H9 (cell line): ENCODE data around the gene SLC6A15. TPM values are rescaled to one million over a fixed set of nuclear protein-coding genes. Genes with fewer than 3 reads are reported as not detected.

ENCODE experiments used
- DNase-seq: peaks from one replicate; pipeline ENCODE4 v3.0.0-alpha.2; 2017
- H2AFZ ChIP-seq: one replicate; pipeline ENCODE4 v1.6.1; 2013; ENCODE audit warnings: mild to moderate bottlenecking, low read length, control low read depth, moderate library complexity
- H2AK5ac ChIP-seq: 2 replicates; pipeline ENCODE4 v1.6.1; 2013; ENCODE audit warnings: low read length, control low read depth, mixed read lengths; ENCODE audit not compliant: insufficient read length
- H2BK120ac ChIP-seq: one replicate; pipeline ENCODE4 v1.6.1; 2013; ENCODE audit warnings: low read depth, mild to moderate bottlenecking, low read length, control low read depth, inconsistent platforms; ENCODE audit not compliant: poor library complexity, severe bottlenecking
- H2BK12ac ChIP-seq: 2 replicates; pipeline ENCODE4 v1.6.1; 2013; ENCODE audit warnings: low read length, control low read depth, mixed read lengths, low read depth; ENCODE audit not compliant: insufficient read length
- H2BK15ac ChIP-seq: 2 replicates; pipeline ENCODE4 v1.6.1; 2013; ENCODE audit warnings: low read depth, low read length, control low read depth
- H2BK20ac ChIP-seq: one replicate; pipeline ENCODE4 v1.6.1; 2013; ENCODE audit warnings: low read depth, mild to moderate bottlenecking, low read length, control low read depth, inconsistent platforms; ENCODE audit not compliant: poor library complexity, severe bottlenecking
- H2BK5ac ChIP-seq: 2 replicates; pipeline ENCODE4 v1.6.1; 2013; ENCODE audit warnings: low read length, control low read depth, mixed read lengths; ENCODE audit not compliant: insufficient read length
- H3K14ac ChIP-seq: 2 replicates; pipeline ENCODE4 v1.6.1; 2013; ENCODE audit warnings: low read length, control low read depth; ENCODE audit not compliant: insufficient read depth
- H3K18ac ChIP-seq: 2 replicates; pipeline ENCODE4 v1.6.1; 2013; ENCODE audit warnings: low read depth, mild to moderate bottlenecking, mixed read lengths, low read length, control low read depth; ENCODE audit not compliant: insufficient read length
- H3K23ac ChIP-seq: 2 replicates; pipeline ENCODE4 v1.6.1; 2013; ENCODE audit warnings: low read length, control low read depth, mixed read lengths, low read depth; ENCODE audit not compliant: insufficient read length
- H3K23me2 ChIP-seq: 2 replicates; pipeline ENCODE4 v1.6.1; 2013; ENCODE audit warnings: low read depth, mild to moderate bottlenecking, mixed read lengths, low read length, control low read depth; ENCODE audit not compliant: insufficient read length, poor library complexity, severe bottlenecking
- H3K27ac ChIP-seq: 2 replicates; pipeline ENCODE4 v1.5.1; 2013; ENCODE audit warnings: low read length, control low read depth, mixed read lengths, low read depth; ENCODE audit not compliant: insufficient read length
- H3K27me3 ChIP-seq: 2 replicates; pipeline ENCODE4 v1.6.1; 2013; ENCODE audit warnings: low read length, control low read depth, inconsistent platforms; ENCODE audit not compliant: insufficient read depth
- H3K4ac ChIP-seq: 2 replicates; pipeline ENCODE4 v1.6.1; 2013; ENCODE audit warnings: low read depth, mild to moderate bottlenecking, control low read depth, inconsistent platforms, low read length, moderate library complexity
- H3K4me1 ChIP-seq: 2 replicates; pipeline ENCODE4 v1.6.1; 2013; ENCODE audit warnings: low read length, control low read depth, inconsistent platforms; ENCODE audit not compliant: insufficient read depth
- H3K4me2 ChIP-seq: 2 replicates; pipeline ENCODE4 v1.6.1; 2013; ENCODE audit warnings: low read length, control low read depth, mixed read lengths; ENCODE audit not compliant: insufficient read length, insufficient read depth
- H3K56ac ChIP-seq: 2 replicates; pipeline ENCODE4 v1.6.1; 2013; ENCODE audit warnings: low read depth, mild to moderate bottlenecking, mixed read lengths, low read length, control low read depth; ENCODE audit not compliant: insufficient read length
- H3K79me1 ChIP-seq: 2 replicates; pipeline ENCODE4 v1.6.1; 2013; ENCODE audit warnings: low read depth, mild to moderate bottlenecking, moderate library complexity, low read length, control low read depth, inconsistent platforms; ENCODE audit not compliant: insufficient read depth, poor library complexity, severe bottlenecking
- H3K79me2 ChIP-seq: 2 replicates; pipeline ENCODE4 v1.6.1; 2013; ENCODE audit warnings: low read length, control low read depth, inconsistent platforms; ENCODE audit not compliant: insufficient read depth
- H3K9ac ChIP-seq: 2 replicates; pipeline ENCODE4 v1.6.1; 2013; ENCODE audit warnings: low read length, control low read depth, mixed read lengths; ENCODE audit not compliant: insufficient read length; ENCODE audit errors: extremely low read depth
- H3K9me3 ChIP-seq: one replicate; pipeline ENCODE4 v1.6.1; 2013; ENCODE audit warnings: low read depth, low read length, inconsistent platforms; ENCODE audit not compliant: control insufficient read depth
- H3T11ph ChIP-seq: one replicate; pipeline ENCODE4 v1.6.1; 2013; ENCODE audit warnings: mild to moderate bottlenecking, low read length, control low read depth, inconsistent platforms
- H4K20me1 ChIP-seq: one replicate; pipeline ENCODE4 v1.6.1; 2013; ENCODE audit not compliant: control insufficient read depth, insufficient read length, insufficient read depth
- H4K5ac ChIP-seq: 2 replicates; pipeline ENCODE4 v1.6.1; 2013; ENCODE audit warnings: low read depth, mild to moderate bottlenecking, mixed read lengths, low read length, control low read depth; ENCODE audit not compliant: insufficient read length
- H4K8ac ChIP-seq: replicated peaks from 2 replicates; pipeline ENCODE4 v1.6.1; 2013; ENCODE audit warnings: low read length, control low read depth, mixed read lengths, low read depth; ENCODE audit not compliant: insufficient read length
- H4K91ac ChIP-seq: 2 replicates; pipeline ENCODE4 v1.6.1; 2013; ENCODE audit warnings: low read depth, mild to moderate bottlenecking, moderate library complexity, mixed read lengths, low read length, control low read depth; ENCODE audit not compliant: insufficient read length
- H3K27ac Mint-ChIP-seq, 3 experiments: 2 replicates in 2 of 3; 3 replicates in 1 of 3; pipeline ENCODE4 v1.8.0; 2020 to 2021; ENCODE audit warnings: mixed read lengths in 3 of 3, mild to moderate bottlenecking in 1 of 3, moderate library complexity in 1 of 3
- H3K27me3 Mint-ChIP-seq: 2 replicates; pipeline ENCODE4 v1.8.0; 2021; ENCODE audit warnings: low read depth, mild to moderate bottlenecking, moderate library complexity, mixed read lengths
- H3K36me3 Mint-ChIP-seq, 3 experiments: 2 replicates in 2 of 3; 3 replicates in 1 of 3; pipeline ENCODE4 v1.8.0; 2020 to 2021; ENCODE audit warnings: low read depth in 3 of 3, mixed read lengths in 3 of 3; ENCODE audit not compliant: insufficient read depth in 1 of 3
- H3K4me1 Mint-ChIP-seq, 2 experiments: 2 replicates each; pipeline ENCODE4 v1.8.0; 2020; ENCODE audit warnings: mixed read lengths in 2 of 2
- H3K4me3 Mint-ChIP-seq, 2 experiments: 2 replicates in 1 of 2; 3 replicates in 1 of 2; pipeline ENCODE4 v1.8.0; 2020 to 2021; ENCODE audit warnings: mild to moderate bottlenecking in 2 of 2, mixed read lengths in 2 of 2, moderate library complexity in 1 of 2
- H3K9me3 Mint-ChIP-seq, 2 experiments: 2 replicates in 1 of 2; 3 replicates in 1 of 2; pipeline ENCODE4 v1.8.0; 2020; ENCODE audit warnings: mild to moderate bottlenecking in 2 of 2, mixed read lengths in 2 of 2, moderate library complexity in 1 of 2
- WGBS: extraction: QIAGEN DNeasy Blood & Tissue Kit; methylation state at CpG from one replicate; pipeline ENCODE4 v1.1.7; 2013; ENCODE audit warnings: missing lambda C conversion rate, low lambda C conversion rate, mixed read lengths; ENCODE audit not compliant: insufficient read length; ENCODE audit errors: extremely low coverage; 5-methylcytosine and 5-hydroxymethylcytosine counted together
- total RNA-seq: library from RNA; stranded (reverse); gene quantifications from 2 replicates; pipeline ENCODE4 v1.2.1, GENCODE V29; 2021
- TF ChIP-seq, protein P1 (sequence below): fragments of 200-600 bp; sonication (generic); conservative IDR thresholded peaks from 3 replicates; pipeline ENCODE4 v1.8.0; 2021; ENCODE audit warnings: antibody characterized with exemption, mild to moderate bottlenecking

The SLC6A15 gene
- total RNA-seq, 1 experiment from 2014 or later: 12.9 TPM

DNA sequence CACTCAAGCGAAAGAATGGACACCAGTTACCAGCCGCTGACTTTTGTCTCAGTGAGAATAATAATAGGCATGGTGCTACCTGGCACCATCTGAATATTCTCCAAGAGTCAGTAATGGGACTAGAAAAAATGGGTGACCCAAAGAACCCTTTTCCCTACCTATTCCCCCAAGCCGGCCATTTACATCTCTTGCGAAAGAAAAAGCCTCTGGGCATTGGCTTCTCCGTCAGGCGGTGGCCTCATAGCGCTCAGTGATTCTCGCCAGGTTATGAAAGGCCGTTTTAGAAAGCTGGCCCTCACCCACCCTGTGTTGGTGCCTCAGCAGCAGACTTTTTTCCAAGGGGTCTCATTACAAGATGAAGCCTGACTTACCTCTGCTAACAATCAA, 523 bp upstream of the SLC6A15 start:
- H3K56ac ChIP-seq: no peak overlapping the region
- peaks cover 27% of the 10 kb centered on the region for H3K23me2 ChIP-seq
- no peak overlapping the region for H4K8ac ChIP-seq
- Mint-ChIP-seq H3K36me3 (no peaks in the 10 kb centered on the region), H3K4me3 (peak overlapping the region; percentile 89 to 93), H3K4me1 (peaks cover 10 to 12% of the 10 kb centered on the region in 2 experiments), H3K9me3 (no peaks in the 10 kb centered on the region; a peak in 1 of 5 replicates), H3K27me3 (peaks cover 17% of the 10 kb centered on the region), H3K27ac (peak overlapping the region in 1 of 3 experiments; percentile 95; a peak in 2 of 7 replicates)
- peak; percentile 61 for DNase-seq
- peak overlapping the region; percentile 3 for H2AFZ ChIP-seq
- H4K5ac ChIP-seq: peak overlapping the region; percentile 20
- H4K91ac ChIP-seq: no peak overlapping the region
- no peaks in the 10 kb centered on the region for H3K4me1 ChIP-seq
- H3K14ac ChIP-seq: peak overlapping the region; percentile 87
- no peak overlapping the region for H2BK20ac ChIP-seq
- no peaks in the 10 kb centered on the region for H3K9me3 ChIP-seq
- no peaks in the 10 kb centered on the region for H3K79me1 ChIP-seq
- H3K4ac ChIP-seq: no peak overlapping the region
- no peak overlapping the region for H3T11ph ChIP-seq
- no peaks in the 10 kb centered on the region for H4K20me1 ChIP-seq
- H3K27ac ChIP-seq: no peak overlapping the region
- peaks cover 9% of the 10 kb centered on the region; the same call in 1 of the 2 replicates for H3K79me2 ChIP-seq
- WGBS: no CpG with 5 or more reads among the region's 9 CpGs
- H2BK5ac ChIP-seq: no peak overlapping the region
- no peak overlapping the region for H2AK5ac ChIP-seq
- no peak overlapping the region for H3K23ac ChIP-seq
- no peak overlapping the region for H2BK15ac ChIP-seq
- peak overlapping the region; percentile 70 for H3K9ac ChIP-seq
- TF ChIP-seq, protein P1, sequence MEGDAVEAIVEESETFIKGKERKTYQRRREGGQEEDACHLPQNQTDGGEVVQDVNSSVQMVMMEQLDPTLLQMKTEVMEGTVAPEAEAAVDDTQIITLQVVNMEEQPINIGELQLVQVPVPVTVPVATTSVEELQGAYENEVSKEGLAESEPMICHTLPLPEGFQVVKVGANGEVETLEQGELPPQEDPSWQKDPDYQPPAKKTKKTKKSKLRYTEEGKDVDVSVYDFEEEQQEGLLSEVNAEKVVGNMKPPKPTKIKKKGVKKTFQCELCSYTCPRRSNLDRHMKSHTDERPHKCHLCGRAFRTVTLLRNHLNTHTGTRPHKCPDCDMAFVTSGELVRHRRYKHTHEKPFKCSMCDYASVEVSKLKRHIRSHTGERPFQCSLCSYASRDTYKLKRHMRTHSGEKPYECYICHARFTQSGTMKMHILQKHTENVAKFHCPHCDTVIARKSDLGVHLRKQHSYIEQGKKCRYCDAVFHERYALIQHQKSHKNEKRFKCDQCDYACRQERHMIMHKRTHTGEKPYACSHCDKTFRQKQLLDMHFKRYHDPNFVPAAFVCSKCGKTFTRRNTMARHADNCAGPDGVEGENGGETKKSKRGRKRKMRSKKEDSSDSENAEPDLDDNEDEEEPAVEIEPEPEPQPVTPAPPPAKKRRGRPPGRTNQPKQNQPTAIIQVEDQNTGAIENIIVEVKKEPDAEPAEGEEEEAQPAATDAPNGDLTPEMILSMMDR: no peak
- H2BK12ac ChIP-seq: peak overlapping the region; percentile 11
- H3K4me2 ChIP-seq: peak overlapping the region; percentile 82
- H3K18ac ChIP-seq: peak overlapping the region; percentile 32
- no peaks in the 10 kb centered on the region for H3K27me3 ChIP-seq
- no peak overlapping the region for H2BK120ac ChIP-seq
